Measurements from ENCODE around the gene ZNF333. TPM values are rescaled to one million over a fixed set of nuclear protein-coding genes. Genes with fewer than 3 reads are reported as not detected.

The ZNF333 gene
- total RNA-seq, 1 experiment from 2014 or later, result 6.0 TPM

DNA sequence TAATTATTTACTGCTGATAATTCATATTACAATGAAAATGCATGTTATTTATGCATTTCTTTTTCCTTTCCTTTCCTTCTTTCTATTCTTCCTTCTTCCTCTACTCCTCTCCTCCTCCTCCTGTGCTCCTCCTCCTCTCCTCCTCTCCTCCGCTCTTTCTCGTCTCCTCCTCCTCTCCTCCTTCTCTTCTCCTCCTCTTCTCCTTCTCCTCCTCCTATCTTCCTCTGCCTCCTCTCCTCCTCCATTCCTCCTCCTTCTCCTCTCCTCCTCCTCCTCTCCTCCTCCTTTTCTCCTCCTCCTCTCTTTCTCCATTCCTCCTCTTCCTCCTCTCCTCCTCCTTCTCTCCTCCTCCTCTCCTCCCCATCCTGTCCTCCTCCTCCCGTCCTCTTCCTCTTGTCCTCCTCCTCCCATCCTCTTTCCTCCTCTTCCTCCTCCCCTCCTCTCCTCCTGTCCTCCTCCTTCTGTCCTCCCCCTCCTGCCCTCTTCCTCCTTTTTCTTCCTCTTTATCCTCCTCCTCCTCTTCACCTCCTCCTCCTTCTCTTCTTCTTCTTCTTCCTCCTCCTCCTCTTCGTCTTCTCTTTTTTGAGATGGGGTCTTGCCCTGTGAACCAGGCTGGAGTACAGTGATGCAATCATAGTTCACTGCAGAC lies 73.8 kb downstream of the ZNF333 start:
- no CpG with 5 or more reads among the region's 4 CpGs for WGBS (ENCODE audit: extremely low coverage, insufficient read length, low lambda C conversion rate)
- TF ChIP-seq, protein P1, sequence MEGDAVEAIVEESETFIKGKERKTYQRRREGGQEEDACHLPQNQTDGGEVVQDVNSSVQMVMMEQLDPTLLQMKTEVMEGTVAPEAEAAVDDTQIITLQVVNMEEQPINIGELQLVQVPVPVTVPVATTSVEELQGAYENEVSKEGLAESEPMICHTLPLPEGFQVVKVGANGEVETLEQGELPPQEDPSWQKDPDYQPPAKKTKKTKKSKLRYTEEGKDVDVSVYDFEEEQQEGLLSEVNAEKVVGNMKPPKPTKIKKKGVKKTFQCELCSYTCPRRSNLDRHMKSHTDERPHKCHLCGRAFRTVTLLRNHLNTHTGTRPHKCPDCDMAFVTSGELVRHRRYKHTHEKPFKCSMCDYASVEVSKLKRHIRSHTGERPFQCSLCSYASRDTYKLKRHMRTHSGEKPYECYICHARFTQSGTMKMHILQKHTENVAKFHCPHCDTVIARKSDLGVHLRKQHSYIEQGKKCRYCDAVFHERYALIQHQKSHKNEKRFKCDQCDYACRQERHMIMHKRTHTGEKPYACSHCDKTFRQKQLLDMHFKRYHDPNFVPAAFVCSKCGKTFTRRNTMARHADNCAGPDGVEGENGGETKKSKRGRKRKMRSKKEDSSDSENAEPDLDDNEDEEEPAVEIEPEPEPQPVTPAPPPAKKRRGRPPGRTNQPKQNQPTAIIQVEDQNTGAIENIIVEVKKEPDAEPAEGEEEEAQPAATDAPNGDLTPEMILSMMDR (conservative IDR thresholded peaks at IDR 0.05), result no peak
- Histone ChIP-seq H4K91ac (ENCODE audit: insufficient read length, low read depth, low read length) (no peak overlapping the region), H3K79me1 (ENCODE audit: insufficient read depth, low read depth, low read length, poor library complexity, severe bottlenecking) (no peaks in the 10 kb centered on the region), H2BK5ac (ENCODE audit: insufficient read length, low read length) (no peak overlapping the region), H3K56ac (ENCODE audit: insufficient read length, low read depth, low read length) (no peak overlapping the region), H3K23ac (ENCODE audit: insufficient read length, low read depth, low read length) (no peak overlapping the region), H3K9me3 (ENCODE audit: control insufficient read depth, low read depth, low read length) (no peaks in the 10 kb centered on the region), H3K14ac (ENCODE audit: insufficient read depth, low read length) (no peak overlapping the region), H2AFZ (ENCODE audit: low read length) (no peak overlapping the region), H4K5ac (ENCODE audit: insufficient read length, low read depth, low read length) (no peak overlapping the region), H3K23me2 (ENCODE audit: insufficient read length, low read depth, low read length, poor library complexity, severe bottlenecking) (no peaks in the 10 kb centered on the region), H3K4me1 (ENCODE audit: insufficient read depth, low read length) (no peaks in the 10 kb centered on the region; the same call in 1 of the 2 replicates), H2BK120ac (ENCODE audit: low read depth, low read length, poor library complexity, severe bottlenecking) (no peak overlapping the region), H3K27me3 (ENCODE audit: insufficient read depth, low read length) (no peaks in the 10 kb centered on the region), H3K79me2 (ENCODE audit: insufficient read depth, low read length) (no peaks in the 10 kb centered on the region), H2AK5ac (ENCODE audit: insufficient read length, low read length) (no peak overlapping the region), H3T11ph (ENCODE audit: low read length) (no peak overlapping the region), H4K8ac (replicated peaks; ENCODE audit: insufficient read length, low read depth, low read length) (no peak overlapping the region), H4K20me1 (ENCODE audit: control insufficient read depth, insufficient read depth, insufficient read length) (no peaks in the 10 kb centered on the region), H2BK15ac (ENCODE audit: low read depth, low read length) (no peak overlapping the region), H2BK20ac (ENCODE audit: low read depth, low read length, poor library complexity, severe bottlenecking) (no peak overlapping the region), H3K4ac (ENCODE audit: low read depth, low read length) (no peak overlapping the region), H2BK12ac (ENCODE audit: insufficient read length, low read depth, low read length) (no peak overlapping the region), H3K18ac (ENCODE audit: insufficient read length, low read depth, low read length) (no peak overlapping the region), H3K27ac (ENCODE audit: insufficient read length, low read depth, low read length) (no peak overlapping the region), H3K9ac (ENCODE audit: extremely low read depth, insufficient read length, low read length) (no peak overlapping the region), H3K4me2 (ENCODE audit: insufficient read depth, insufficient read length, low read length) (no peak overlapping the region)
- DNase-seq, result no peak
- no peak overlapping the region for H3K27ac Mint-ChIP-seq
- peaks cover 22 to 69% of the 10 kb centered on the region in 2 experiments for H3K9me3 Mint-ChIP-seq
- H3K36me3 Mint-ChIP-seq (ENCODE audit: insufficient read depth in 1 of 3, low read depth in 3 of 3), result peaks cover 8 to 17% (median 12%) of the 10 kb centered on the region in 3 experiments
- H3K27me3 Mint-ChIP-seq (ENCODE audit: low read depth), result no peaks in the 10 kb centered on the region; the same call in 1 of the 2 replicates
- H3K4me1 Mint-ChIP-seq, result peaks cover 9 to 12% of the 10 kb centered on the region in 2 experiments
- no peak overlapping the region for H3K4me3 Mint-ChIP-seq
